SK-N-SH treated with all-trans-retinoic acid at 6 μM for 48 hours (cell line): ENCODE results near the gene BBC3.

Source experiments
- ATAC-seq: fragments of 200-7000 bp; cut with Tn5 transposase; 3 replicates; pipeline ENCODE4 v1.9.1; 2020; ENCODE audit warnings: mild to moderate bottlenecking, moderate library complexity
- ARNTL ChIP-seq: fragments of 450-650 bp; formaldehyde crosslinking; IDR thresholded peaks from 2 replicates; pipeline ENCODE4 v1.5.0; 2020; ENCODE audit warnings: low read depth, mild to moderate bottlenecking, moderate library complexity, borderline replicate concordance
- BACH2 ChIP-seq: fragments of 250-450 bp; sonication (Bioruptor Pico); IDR thresholded peaks from 2 replicates; pipeline ENCODE4 v1.9.0; 2021; ENCODE audit warnings: mild to moderate bottlenecking, borderline replicate concordance
- CREB5 ChIP-seq: fragments of 250-450 bp; sonication (Bioruptor Pico); IDR thresholded peaks from 2 replicates; pipeline ENCODE4 v1.5.1; 2020; ENCODE audit warnings: low read depth, mild to moderate bottlenecking, moderate library complexity
- CSDC2 ChIP-seq: fragments of 250-450 bp; sonication (Bioruptor Pico); IDR thresholded peaks from 2 replicates; pipeline ENCODE4 v1.5.0; 2020; ENCODE audit warnings: mild to moderate bottlenecking, moderate library complexity
- CSRNP3 ChIP-seq: fragments of 250-450 bp; sonication (Bioruptor Pico); IDR thresholded peaks from 2 replicates; pipeline ENCODE4 v1.5.1; 2021; ENCODE audit warnings: mild to moderate bottlenecking, moderate library complexity
- ESRRG ChIP-seq: fragments of 250-450 bp; sonication (Bioruptor Pico); IDR thresholded peaks from 2 replicates; pipeline ENCODE4 v1.6.1; 2021; ENCODE audit warnings: mild to moderate bottlenecking
- GLIS3 ChIP-seq: fragments of 250-450 bp; sonication (Bioruptor Pico); IDR thresholded peaks from 2 replicates; pipeline ENCODE4 v1.5.0; 2020; ENCODE audit warnings: mild to moderate bottlenecking, moderate library complexity
- ISL1 ChIP-seq: fragments of 250-450 bp; sonication (Bioruptor Pico); IDR thresholded peaks from 2 replicates; pipeline ENCODE4 v2.1.2; 2022; ENCODE audit warnings: mild to moderate bottlenecking, moderate library complexity
- OSR1 ChIP-seq: fragments of 250-450 bp; sonication (Bioruptor Pico); IDR thresholded peaks from 2 replicates; pipeline ENCODE4 v1.8.0; 2022; ENCODE audit warnings: moderate library complexity, mild to moderate bottlenecking, inconsistent platforms
- PATZ1 ChIP-seq: fragments of 250-450 bp; sonication (Bioruptor Pico); IDR thresholded peaks from 2 replicates; pipeline ENCODE4 v1.8.0; 2020; ENCODE audit warnings: mild to moderate bottlenecking, moderate library complexity, borderline replicate concordance
- PPARA ChIP-seq: fragments of 250-450 bp; sonication (Bioruptor Pico); IDR thresholded peaks from 2 replicates; pipeline ENCODE4 v1.5.0; 2020; ENCODE audit warnings: mild to moderate bottlenecking, borderline replicate concordance
- RARB ChIP-seq: fragments of 250-450 bp; sonication (Bioruptor Pico); IDR thresholded peaks from 2 replicates; pipeline ENCODE4 v1.8.0; 2021; ENCODE audit warnings: mild to moderate bottlenecking, moderate library complexity
- SNAI2 ChIP-seq: fragments of 250-450 bp; sonication (Bioruptor Pico); IDR thresholded peaks from 2 replicates; pipeline ENCODE4 v1.5.0; 2020; ENCODE audit warnings: mild to moderate bottlenecking, moderate library complexity
- TCF4 ChIP-seq: fragments of 250-450 bp; sonication (Bioruptor Pico); IDR thresholded peaks from 2 replicates; pipeline ENCODE4 v1.8.0; 2021; ENCODE audit warnings: mild to moderate bottlenecking, moderate library complexity, borderline replicate concordance
- TOX ChIP-seq: fragments of 250-450 bp; sonication (Bioruptor Pico); IDR thresholded peaks from 2 replicates; pipeline ENCODE4 v1.8.0; 2021; ENCODE audit warnings: mild to moderate bottlenecking, moderate library complexity, borderline replicate concordance
- TSHZ2 ChIP-seq: fragments of 250-450 bp; sonication (Bioruptor Pico); IDR thresholded peaks from 2 replicates; pipeline ENCODE4 v1.5.0; 2020; ENCODE audit warnings: mild to moderate bottlenecking, moderate library complexity
- ZC3H10 ChIP-seq: fragments of 250-450 bp; sonication (Bioruptor Pico); IDR thresholded peaks from 2 replicates; pipeline ENCODE4 v1.5.1; 2021; ENCODE audit warnings: mild to moderate bottlenecking, moderate library complexity
- ZFP3 ChIP-seq: fragments of 250-450 bp; sonication (Bioruptor Pico); IDR thresholded peaks from 2 replicates; pipeline ENCODE4 v1.5.0; 2020; ENCODE audit warnings: mild to moderate bottlenecking, moderate library complexity
- ZFP30 ChIP-seq: fragments of 450-650 bp; formaldehyde crosslinking; IDR thresholded peaks from 2 replicates; pipeline ENCODE4 v1.5.0; 2022; ENCODE audit warnings: mild to moderate bottlenecking, moderate library complexity
- ZNF565 ChIP-seq: fragments of 450-650 bp; formaldehyde crosslinking; conservative IDR thresholded peaks from 2 replicates; pipeline ENCODE4 v1.5.0; 2020; ENCODE audit warnings: low read depth, mild to moderate bottlenecking, moderate library complexity
- ZNF70 ChIP-seq: fragments of 450-650 bp; formaldehyde crosslinking; IDR thresholded peaks from 2 replicates; pipeline ENCODE4 v1.5.0; 2020; ENCODE audit warnings: mild to moderate bottlenecking, moderate library complexity
- ZNF8 ChIP-seq: fragments of 450-650 bp; formaldehyde crosslinking; IDR thresholded peaks from 2 replicates; pipeline ENCODE4 v1.5.0; 2020; ENCODE audit warnings: mild to moderate bottlenecking, moderate library complexity

Gene BBC3

GRCh38 chr19:47258895-47259555 is 28.0 kb upstream of the BBC3 start:
- ATAC-seq = no peak
- TF ChIP-seq TSHZ2 (CRISPR knock-in tag) (no peak), CSRNP3 (CRISPR knock-in tag) (no peak), SNAI2 (CRISPR knock-in tag) (no peak), CSDC2 (CRISPR knock-in tag) (no peak), RARB (no peak), ISL1 (no peak), GLIS3 (no peak), TCF4 (CRISPR knock-in tag) (no peak), PPARA (CRISPR knock-in tag) (no peak), ZFP3 (CRISPR knock-in tag) (no peak), ZFP30 (CRISPR knock-in tag) (no peak)

GRCh38 chr19:47258434-47258833 is 27.4 kb upstream of the BBC3 start:
- no peak for ATAC-seq
- no peak for TF ChIP-seq GLIS3
- TF ChIP-seq ARNTL (CRISPR knock-in tag) = no peak
- no peak for TF ChIP-seq ZNF70 (CRISPR knock-in tag)
- TF ChIP-seq ESRRG (CRISPR knock-in tag) = no peak
- TF ChIP-seq ZNF565 = no peak
- TF ChIP-seq ZC3H10 = no peak
- TF ChIP-seq PATZ1 (CRISPR knock-in tag) = no peak
- TF ChIP-seq ZNF8 (CRISPR knock-in tag) = no peak
- TF ChIP-seq PPARA (CRISPR knock-in tag) = no peak
- no peak for TF ChIP-seq BACH2
- no peak for TF ChIP-seq TOX (CRISPR knock-in tag)
- TF ChIP-seq CSRNP3 (CRISPR knock-in tag) = no peak
- no peak for TF ChIP-seq TCF4 (CRISPR knock-in tag)
- no peak for TF ChIP-seq OSR1
- TF ChIP-seq ZFP3 (CRISPR knock-in tag) = no peak
- TF ChIP-seq CREB5 (CRISPR knock-in tag) = no peak
- no peak for TF ChIP-seq SNAI2 (CRISPR knock-in tag)
- no peak for TF ChIP-seq ISL1
